ENCODE measurements around the gene ACOXL.

ACOXL gene

DNA sequence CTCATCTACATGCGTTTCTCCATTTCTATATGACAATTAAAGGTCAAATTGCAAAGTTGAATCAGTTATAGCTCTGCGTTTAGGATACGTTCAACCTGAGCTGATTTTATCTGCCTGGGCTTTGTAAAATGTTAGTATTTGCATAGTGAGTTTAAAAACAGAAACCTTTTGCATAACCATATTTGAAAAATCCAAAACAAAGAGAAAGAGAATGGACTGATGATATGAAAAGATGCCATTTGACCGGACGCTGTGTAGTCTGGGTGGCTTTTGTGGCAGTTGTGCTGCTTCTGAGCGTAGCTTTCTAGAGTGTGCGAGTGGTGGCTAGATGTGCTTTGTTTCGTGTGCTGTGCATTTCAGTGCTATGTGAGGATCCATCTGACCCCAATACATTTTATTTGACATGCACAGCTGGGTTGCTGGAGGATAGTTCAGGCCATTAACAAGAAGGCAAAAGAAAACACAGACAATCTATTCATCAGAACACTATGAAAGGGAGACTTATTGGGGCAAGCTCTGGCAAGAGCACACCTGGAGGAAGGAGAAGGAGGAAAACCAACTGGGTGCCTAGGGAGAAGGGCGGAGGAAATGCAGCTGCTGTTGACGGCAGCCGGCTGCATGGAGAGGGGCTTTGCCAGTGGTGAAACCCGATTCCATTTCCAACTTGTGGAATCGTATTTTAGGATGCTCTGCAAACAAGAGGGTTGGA lies 126.8 kb downstream of the ACOXL start:
- DNase-seq = peak; percentile 16

DNA sequence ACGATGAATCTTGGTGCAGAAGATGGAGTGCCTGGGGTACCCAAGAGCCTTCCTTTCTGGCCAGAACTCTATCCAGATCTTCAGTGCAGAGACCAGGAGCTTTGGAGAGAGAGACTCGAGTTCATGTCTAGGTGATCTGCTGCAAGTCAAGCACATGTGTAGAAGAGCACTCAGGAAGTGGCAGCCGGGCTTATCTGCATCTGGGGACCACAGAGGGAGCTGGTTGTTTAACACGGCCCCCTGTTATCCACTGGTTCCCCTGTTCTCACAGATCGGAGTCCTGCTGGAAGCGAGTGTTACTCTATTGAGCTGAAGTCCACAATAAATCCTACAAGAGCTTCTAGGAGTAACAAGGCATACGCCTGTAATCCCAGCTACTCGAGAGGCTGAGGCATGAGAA lies 128.3 kb downstream of the ACOXL start:
- peak; percentile 49 for DNase-seq

DNA sequence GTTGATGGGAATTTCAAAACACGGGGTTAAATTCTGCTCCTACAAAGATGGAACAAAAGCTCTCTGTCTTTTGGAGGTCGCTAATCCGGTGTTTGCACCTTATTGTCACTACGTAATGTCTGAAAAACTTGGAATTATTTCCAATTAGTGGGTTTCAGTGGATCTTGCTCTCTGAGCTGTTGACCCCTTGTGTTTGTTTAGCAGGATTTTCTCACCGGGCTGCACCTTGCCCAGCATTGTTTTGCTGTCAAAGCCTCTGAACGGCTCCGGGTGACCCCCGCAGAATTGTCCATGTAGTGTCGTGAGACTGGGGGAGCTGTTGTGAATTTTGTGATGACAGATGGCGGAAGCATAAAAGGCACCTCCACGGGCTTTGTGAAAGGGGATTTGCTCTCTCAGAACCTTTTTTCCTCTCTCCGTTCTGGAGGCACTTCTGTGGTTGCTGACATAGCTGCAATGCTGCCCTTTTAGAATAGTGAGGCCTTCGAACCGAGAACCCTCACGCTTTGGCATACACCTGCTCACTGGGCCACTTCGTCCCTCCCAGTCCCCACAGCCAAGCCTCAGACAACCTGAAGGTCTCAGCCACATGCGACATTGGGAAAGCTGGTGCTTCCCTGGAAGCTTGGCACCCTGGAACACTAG lies 129.4 kb downstream of the ACOXL start:
- DNase-seq = no peak

DNA sequence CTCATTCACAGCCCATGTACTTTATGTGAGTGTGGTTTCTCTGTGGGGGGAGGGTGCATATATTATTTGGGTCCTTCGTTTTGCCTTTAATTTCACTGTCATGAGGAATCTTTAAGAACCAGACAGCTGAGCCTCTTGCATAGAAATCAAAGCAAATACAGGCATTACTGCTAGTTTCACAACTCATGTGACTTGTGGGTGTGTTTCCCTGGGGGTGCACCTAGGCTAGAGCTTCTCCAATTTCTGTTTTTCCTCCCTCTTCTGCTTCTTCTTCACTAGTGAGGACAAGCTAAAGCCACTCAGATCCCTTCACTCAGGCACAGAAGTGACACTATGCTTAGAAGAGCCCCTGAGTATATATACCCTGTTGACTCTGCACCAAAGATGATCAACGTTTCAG lies 131.4 kb downstream of the ACOXL start:
- DNase-seq = no peak

DNA sequence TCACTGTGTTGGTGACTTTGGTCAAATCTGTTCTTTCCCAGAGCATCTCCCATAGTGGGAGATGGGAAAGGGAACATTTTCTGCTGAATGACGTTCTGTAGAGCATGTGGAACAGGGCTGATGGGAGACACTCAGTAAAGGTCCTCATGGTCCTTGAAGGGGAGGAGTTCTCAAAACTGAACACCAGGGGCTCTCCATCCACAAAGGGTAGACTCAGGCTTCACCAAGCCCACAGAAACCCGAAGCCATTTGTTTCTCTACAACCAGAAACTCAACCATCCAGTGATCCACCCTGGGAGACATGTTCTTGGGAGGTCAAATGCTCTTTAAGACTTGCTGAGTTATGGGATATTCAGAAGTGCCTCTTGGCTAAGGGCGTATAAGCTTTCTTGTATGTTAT lies 131.8 kb downstream of the ACOXL start:
- DNase-seq = no peak

DNA sequence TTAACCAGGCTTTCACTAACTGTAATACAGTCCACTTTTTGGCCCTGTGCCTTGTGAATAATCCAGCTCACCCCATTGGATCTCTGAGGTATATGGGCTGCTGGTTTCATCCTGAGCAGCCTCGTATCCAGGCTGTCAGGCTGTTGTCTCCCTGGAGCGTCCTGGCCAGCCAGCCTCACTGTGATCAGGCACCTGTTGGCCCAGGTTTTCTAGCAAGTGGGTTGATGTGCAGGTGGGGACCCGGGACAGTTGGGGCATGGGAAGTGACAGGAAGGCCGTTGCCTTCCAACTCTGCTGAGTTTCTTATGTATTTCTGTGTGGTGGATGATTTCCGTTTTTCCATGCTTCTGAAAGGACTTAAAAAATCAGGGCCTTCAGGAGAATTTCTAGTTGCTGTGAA lies 132.4 kb downstream of the ACOXL start:
- no peak for DNase-seq

DNA sequence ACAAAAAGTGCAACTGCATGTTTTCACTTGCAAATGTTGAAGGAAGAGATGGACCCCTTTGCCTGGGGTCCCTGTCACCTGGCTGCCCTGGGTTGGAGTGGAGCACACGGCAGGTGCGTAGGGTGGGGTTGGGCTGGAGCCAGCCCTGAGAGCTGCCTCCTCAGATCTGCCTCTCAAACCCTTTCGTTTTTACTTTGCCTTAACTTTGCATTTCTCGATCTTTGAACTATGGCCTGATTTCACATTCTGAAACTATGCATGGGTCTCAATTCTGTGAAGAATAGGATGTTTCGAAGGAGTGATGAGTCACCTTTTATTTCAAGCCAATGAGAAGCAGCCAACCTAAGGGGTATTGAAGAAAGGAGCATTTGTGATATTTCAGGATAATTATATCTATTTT lies 132.8 kb downstream of the ACOXL start:
- DNase-seq = peak; percentile 33

DNA sequence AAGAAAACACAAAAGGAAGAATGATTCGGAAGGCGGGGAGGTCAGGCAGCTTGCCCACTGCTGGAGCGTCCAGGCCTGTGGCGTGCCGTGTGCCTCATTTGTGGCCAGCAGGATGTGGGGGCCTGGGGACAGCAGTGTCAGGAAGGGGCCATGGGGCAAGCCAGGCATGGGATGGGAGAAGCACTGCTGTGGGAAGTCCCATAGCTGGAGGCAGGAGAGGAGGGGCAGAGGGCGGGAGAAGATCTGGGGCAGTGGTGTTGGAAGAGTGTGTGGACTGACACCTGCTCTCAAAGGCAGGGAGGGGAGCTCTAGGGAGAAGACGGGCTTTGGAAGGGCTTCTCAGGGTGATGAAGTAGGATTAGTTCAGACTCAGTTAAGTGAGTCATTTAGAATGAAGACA lies 133.7 kb downstream of the ACOXL start:
- no peak for DNase-seq

DNA sequence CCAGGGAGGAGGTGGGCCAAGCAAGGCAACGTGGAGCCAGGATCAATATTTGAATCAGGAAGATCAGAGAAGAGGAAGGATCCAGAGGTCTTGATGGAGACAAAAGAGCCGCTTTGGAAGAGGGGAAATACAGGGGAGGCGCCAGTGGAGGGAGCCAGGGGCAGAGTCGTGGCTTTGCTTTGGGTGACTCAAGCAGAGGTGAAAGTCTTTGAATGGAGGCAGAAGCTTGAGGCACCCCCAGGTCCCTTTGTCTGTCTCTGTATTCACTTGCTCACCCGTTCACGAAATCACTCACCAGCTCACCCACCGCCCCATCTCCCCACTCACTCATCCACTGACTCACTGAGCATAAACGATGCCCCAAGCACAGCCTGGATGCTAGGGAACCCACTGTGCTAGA lies 134.1 kb downstream of the ACOXL start:
- no peak for DNase-seq

DNA sequence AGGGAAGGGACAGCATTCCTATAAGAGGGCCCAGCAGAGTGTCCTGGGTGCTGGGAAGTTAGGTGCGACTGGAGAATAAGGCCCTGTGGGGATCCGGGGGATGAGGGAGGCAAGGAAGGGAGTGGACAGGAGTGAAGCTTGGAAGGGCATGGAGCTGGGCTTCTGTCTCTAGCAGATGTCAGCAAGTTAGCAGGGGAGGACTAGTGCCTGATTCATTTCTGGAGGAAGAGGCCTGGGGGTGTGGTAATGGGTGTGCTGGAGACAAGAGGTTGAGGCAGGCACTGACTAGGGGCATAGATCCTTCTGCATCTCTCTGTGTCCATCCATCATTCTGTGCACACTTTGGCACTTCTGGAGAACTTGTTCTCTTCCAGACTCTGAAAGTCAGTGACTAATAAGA lies 134.7 kb downstream of the ACOXL start:
- DNase-seq = no peak

DNA sequence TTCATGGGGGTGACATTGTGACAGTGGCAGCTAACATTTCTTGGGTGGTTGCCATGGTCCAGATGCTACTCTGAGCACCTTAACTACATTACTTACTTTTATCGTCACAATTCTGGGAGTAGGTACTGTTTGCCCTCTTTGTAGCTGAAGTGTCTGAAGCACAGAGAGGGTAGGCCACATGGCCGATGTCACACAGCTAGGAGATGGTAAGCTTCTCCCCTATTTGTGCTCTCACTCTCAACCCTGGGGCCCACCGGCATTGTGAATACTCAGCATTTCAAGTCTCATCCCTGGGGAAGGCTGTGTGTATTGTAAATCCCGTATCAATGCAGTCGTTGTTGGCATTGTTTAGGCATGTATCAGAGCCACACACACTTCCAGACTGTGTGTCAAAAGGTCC lies 136.6 kb downstream of the ACOXL start:
- no peak for DNase-seq

DNA sequence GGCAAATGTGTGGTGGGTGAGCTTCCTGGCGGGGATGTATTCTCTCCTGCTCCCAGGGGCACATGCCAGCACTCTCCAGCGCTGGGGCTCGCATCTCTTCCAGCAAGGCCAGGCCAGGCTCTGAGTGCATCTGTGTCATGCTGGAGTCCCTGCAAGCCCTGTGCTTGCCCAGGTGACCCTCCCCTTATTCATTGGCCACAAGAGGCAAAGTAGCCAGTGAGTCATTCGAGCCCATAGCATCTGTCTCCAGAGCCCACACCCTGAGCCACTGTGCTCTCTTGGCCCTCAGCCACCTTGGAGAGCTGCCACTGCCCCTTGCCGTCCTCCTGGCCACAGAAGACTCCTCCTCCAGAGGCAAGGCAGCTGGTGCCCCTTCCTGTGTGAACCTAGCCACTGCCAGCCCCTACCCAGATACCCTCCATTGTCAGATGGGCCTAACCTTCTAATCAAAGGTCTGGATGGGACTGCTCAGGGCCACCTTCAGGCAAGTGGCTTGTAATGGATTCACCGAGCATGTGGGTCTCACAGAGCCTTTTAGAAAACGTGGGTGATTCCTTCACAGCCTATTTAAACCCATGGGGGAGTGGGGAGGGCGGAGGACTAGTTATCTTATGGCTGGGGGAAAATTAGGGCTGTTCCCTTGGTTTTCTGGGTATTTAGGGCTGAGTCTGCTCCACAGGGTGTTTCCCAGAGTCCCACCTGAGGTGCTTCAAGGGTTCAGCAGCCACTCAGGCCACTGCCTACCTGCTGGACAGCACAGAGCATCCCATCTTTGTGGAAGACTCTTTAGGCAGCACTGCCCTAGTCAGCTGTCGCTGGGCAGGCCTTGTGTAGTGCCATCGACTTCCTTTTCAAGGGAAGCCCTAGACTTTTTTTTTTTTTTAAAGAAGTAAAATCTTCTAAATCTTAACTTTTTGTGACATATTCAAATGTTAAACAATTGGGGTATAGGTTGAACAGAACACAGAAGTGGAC lies 137.4 kb downstream of the ACOXL start:
- DNase-seq = no peak

DNA sequence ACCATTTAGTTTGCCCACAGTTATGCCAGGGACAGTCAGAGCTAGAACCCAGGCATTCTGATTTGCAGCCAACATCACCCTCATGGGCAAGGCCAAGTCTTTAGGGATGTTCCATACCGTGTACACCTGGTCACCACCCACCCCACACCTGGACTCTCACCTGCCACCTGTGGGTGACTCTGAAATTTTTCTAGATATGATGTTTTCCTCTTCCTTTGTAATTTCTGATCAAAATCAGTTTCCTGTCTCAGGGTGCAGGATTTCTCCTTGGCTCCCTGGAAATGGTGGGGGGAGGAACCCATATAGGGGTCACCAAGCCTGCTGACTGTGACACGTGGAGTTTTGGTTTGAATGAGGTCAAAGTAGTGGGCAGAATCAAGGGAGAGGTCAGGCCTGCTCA lies 138.2 kb downstream of the ACOXL start:
- DNase-seq = no peak

DNA sequence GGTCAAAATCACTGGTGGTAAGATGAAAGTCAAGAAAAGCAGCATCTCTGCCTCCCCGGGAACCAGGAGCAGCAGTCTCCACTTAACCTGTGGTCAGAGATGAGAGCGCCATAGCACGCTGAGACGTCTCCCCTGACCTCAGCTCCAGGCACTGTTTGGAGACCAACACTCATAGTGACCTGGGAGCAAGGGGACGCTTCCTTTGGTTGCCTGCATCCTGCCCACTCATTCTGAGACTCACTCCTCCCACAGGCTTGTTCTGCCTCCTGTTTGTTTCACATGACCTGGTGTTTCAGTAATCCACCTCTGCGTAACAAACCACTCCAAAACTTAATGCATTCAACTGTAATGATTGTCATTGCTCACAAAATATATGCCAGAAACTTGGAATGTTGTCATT lies 139.3 kb downstream of the ACOXL start:
- no peak for DNase-seq

DNA sequence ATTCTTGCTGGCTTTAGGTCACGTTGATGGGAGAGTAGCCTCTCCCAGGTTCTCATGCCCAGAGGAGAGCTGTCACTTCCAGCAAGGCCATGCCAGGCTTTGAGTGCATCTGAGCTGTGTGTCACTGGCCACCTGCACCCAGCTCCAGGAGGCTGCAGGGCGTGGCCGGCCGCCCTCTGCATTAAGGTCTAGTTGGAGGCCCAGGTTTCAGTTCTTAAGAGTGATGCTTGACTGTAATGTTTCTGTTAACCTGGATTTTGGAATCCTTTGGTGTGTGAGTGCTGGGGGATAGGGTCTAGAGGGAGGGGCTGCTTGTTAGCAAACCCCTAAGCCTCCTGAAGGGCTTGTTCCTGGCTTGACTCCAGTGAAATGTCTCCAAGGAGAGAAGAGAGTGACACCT lies 140.1 kb downstream of the ACOXL start:
- no peak for DNase-seq

DNA sequence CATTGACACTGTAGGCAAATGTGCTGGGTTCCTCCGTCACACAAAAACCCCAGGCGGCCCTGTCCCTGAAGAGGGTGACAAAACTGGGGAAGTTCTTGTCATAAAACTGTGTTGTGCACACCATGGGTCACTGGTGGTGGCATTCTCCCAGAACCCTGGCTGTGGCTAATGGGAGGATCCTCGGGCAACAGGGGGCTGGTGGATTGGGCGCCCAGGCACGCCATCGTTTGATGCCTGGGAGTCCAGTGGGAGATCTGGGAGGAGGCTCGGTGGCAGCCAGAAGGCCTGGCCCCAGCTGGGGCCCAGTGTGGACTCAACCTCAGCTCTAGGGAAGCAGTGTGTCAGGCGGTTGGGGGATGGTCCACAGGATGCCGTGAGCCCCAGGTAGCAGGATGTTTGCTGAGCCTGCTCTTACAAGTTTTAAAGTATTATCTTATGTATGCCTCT lies 140.7 kb downstream of the ACOXL start:
- peak; percentile 29 for DNase-seq

DNA sequence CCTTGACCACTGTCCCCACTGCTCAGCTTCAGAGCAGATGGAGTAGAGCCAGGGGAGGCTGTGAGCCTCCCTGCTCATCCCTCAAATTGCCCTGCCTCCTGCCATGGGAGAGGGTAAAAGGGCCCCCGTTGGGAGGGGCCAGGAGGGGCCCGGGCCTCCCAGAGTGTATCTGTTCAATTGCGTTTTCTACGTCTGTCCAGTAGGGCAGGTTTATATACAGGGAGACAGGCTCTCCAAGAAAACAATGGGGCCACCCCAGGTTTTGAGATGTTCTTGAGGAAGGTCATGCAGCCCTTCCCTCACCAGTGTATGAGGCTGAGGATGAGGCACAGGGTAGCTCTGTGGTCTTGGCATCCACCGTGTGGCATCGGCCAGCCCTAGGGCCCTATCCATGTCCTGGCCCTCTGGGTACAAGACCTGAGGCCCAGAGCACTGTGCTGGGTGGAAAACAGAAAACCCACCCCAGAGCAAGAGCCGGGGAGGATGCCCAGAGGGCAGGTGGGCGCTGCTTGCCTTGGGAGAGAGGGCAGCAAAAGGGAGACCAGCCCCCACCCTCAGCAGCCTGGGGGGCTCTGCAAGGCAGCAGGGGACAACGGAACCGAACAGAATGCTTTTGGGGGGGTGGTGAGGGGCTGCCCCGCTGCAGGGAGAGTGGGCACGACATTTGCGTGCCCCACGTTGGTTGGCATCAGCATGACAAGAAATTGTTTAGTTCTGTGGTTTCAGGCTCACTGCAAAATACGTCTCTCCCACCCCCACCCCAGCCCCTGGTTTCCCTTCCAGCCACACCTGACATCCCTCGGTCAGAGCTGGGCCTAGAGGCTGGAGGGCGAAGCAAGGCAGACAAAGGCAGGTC lies 141.5 kb downstream of the ACOXL start:
- DNase-seq = no peak

DNA sequence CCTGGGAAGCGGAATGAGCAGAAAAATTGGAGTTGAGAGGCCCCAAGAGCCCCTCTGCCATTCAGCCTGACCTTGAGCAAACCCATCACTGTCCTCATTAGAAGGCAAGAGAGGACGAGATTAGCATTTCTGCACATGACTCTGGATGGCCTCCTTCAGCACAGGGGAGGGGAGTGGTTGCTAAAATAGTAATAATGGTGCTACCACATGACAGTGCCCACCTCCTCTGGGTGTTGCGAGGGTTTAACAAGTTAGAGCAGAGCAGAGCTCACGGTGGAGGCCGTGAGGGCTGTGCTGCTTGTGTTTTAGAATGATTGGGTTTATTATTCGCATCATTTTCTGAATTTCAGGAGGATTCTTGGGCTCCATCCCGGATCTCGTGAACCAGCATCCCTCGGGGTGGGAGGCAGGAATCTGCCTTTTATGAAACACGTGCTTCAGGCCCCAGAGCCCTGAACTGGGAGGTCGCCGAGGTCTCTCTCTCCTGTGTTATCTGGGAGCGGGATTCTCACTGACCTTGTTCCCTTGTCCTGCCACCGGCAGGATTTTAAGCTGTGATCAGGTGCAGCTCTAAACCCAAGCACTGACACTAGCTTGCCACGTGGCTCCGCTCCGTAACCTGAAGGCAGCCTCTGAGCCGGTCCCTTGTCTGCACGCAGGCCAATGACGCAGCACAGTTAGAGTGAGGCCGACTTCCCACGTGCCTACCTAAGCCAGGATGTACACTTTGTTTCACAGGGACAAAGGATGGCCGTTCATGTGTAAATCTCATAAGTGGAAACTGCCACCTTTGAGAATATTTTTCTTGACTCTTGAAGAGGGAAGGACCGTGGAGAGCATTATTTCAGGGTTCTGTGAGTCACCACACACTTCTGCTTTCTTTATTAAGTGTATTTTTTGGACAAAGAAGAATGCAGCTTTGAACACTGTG lies 142.3 kb downstream of the ACOXL start:
- no peak for DNase-seq

DNA sequence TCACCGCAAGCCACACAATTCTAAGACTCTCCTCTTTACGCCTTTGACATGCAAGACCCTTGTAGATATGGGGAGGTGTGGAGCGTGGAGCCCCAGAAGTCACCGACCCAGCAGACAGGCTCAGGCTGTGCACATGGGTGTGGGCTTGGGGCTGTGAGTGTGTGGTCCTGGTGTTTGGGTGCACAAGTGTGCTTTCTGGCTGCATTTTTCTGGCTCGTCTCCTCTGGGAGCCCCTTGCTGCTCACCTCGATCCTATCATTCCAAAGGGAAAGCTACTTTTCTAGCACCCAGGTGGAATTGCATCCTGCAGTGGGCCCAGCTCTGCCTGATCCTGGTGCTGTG lies 143.0 kb downstream of the ACOXL start:
- no peak for DNase-seq

DNA sequence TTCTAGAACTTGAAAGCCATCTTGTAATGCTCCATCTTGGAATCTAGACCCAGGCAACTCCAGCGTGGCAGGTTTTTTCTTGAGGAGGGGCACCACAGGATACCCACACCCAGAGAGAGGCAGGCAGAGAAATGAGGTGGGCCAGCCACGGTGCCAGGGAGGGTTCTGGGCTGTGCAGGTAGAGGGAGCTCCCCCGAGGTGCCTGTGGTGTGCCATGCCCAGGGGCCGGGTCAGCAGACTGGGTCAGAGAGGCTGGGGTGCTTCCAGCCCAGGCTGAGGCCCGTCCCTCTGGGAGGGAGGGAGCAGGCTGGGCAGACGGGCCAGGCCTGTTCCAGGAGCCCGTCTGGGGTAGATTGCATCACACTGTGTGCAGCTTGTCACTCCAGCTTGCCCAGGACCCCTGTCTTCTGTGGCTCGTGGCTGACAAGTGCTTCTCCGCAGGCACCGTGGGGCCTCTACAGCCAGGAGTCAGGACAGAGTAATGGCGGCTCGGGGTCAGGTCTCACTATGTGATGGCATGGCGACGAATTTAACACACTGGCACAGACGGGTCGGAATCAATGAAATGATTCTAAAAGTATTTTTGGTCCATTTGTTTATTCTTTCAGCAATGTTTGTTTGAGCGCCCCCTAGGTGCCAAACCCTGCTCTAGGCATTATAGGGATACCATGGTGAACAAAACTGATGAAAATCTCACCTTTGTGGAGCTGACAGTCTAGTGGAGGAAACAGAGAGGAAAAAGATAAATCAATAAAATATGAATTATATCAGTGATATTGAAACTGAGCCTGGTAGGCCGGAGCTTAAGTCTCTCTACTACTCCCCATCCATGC lies 144.0 kb downstream of the ACOXL start:
- peak; percentile 36 for DNase-seq
